Stimulated activated CD4-positive, alpha-beta T cell treated with anti-CD3 and anti-CD28 coated beads, Interleukin-4, amount 100 ng/mL, for 48 hours (primary cell): Measurements from ENCODE around the gene SMIM45.

Experiments
- DNase-seq, 2 donors: peaks; one replicate each; pipeline ENCODE4 v3.0.0-alpha.2; 2020; ENCODE audit warnings: low read depth in 2 of 2

The SMIM45 gene

GRCh38 chr22:41969110-41969646, 17.2 kb downstream of the SMIM45 start, which contains the start of gene SEPTIN3:
SEPTIN3 (plus strand) TSS chr22:41969443; CDS start chr22:41971493, 2,050 bp downstream.
- no peak for DNase-seq

- no peak for DNase-seq
These were observed 18.7 kb downstream of the SMIM45 start for GRCh38 chr22:41970601-41971000.

- no peak for DNase-seq
These were observed 19.5 kb downstream of the SMIM45 start for GRCh38 chr22:41971431-41971830.

- no peak for DNase-seq
These were observed 22.8 kb downstream of the SMIM45 start for GRCh38 chr22:41974691-41975290.

- no peak for DNase-seq
These were observed 23.5 kb downstream of the SMIM45 start for GRCh38 chr22:41975299-41976069.

GRCh38 chr22:41976070-41976901, 24.3 kb downstream of the SMIM45 start:
- DNase-seq: peak; percentile 26 to 42

- no peak for DNase-seq
These were observed 25.1 kb downstream of the SMIM45 start for GRCh38 chr22:41976961-41977566.

GRCh38 chr22:41978732-41979131, 26.8 kb downstream of the SMIM45 start:
- DNase-seq: no peak

- DNase-seq: no peak
These were observed 27.7 kb downstream of the SMIM45 start for GRCh38 chr22:41979423-41980250.

GRCh38 chr22:41982865-41983264, 30.9 kb downstream of the SMIM45 start:
- no peak for DNase-seq

GRCh38 chr22:41983513-41984405, 31.8 kb downstream of the SMIM45 start:
- no peak for DNase-seq

GRCh38 chr22:41987276-41987675, 35.3 kb downstream of the SMIM45 start:
- DNase-seq: no peak

GRCh38 chr22:41989246-41989645, 37.3 kb downstream of the SMIM45 start:
- no peak for DNase-seq

- DNase-seq: no peak
These were observed 39.2 kb downstream of the SMIM45 start for GRCh38 chr22:41991111-41991510.

- DNase-seq: no peak
These were observed 40.5 kb downstream of the SMIM45 start for GRCh38 chr22:41992496-41992895.

- DNase-seq: no peak
These were observed 43.3 kb downstream of the SMIM45 start for GRCh38 chr22:41995211-41995610.

GRCh38 chr22:41996826-41997225, 44.9 kb downstream of the SMIM45 start:
- DNase-seq: no peak

- DNase-seq: peak; percentile 72 to 81
These were observed 46.7 kb downstream of the SMIM45 start, which contains the start of gene WBP2NL for GRCh38 chr22:41998361-41999261. WBP2NL (plus strand) TSS chr22:41998788; CDS start chr22:41998819, 31 bp downstream.

GRCh38 chr22:42000466-42000865, 48.5 kb downstream of the SMIM45 start:
- DNase-seq: no peak
